T-cell (primary cell): ENCODE results near the gene OR10H5. TPM values are rescaled to one million over a fixed set of nuclear protein-coding genes. Genes with fewer than 3 reads are reported as not detected.
"Not testable (repeated sequence)": the region's sequence is repeated elsewhere in the genome, so short reads cannot be mapped to it uniquely, and the experiment has no call there.

ENCODE experiments used
- ATAC-seq, 4 experiments: fragments of 200-7000 bp in 3 of 4; fragments of 150-1000 bp in 1 of 4; cut with Tn5 transposase; replicated peaks in 1 of 4; 1 replicate in 3 of 4; 2 replicates in 1 of 4; pipeline ENCODE4 v1.10.0; 2021; ENCODE audit warnings: moderate library complexity in 3 of 4, mild to moderate bottlenecking in 2 of 4, moderate number of reproducible peaks in 1 of 4
- CTCF ChIA-PET, 2 donors: fragments of 300-600 bp; sonication (Branson Sonifier 250); formaldehyde crosslinking; loops; one replicate each; lab custom pipeline; 2022; ENCODE audit warnings: antibody characterized with exemption in 2 of 2; lab: Charles Lee
- POLR2A ChIA-PET, 2 donors: fragments of 300-600 bp; sonication (Branson Sonifier 250); formaldehyde crosslinking; loops; one replicate each; lab custom pipeline; 2022; ENCODE audit warnings: antibody characterized with exemption in 2 of 2; lab: Charles Lee
- DNase-seq, 35 experiments: peaks; one replicate each; pipeline versions ENCODE4 v3.0.0 to v3.0.0-alpha.2; 2013 to 2023
- H3K27ac ChIP-seq: one replicate; pipeline ENCODE4 v1.5.1; 2013; ENCODE audit warnings: low read length
- H3K27me3 ChIP-seq, 2 experiments: replicated peaks in 1 of 2; 1 replicate in 1 of 2; 2 replicates in 1 of 2; pipeline versions ENCODE4 v1.6.1 to v1.7.0; 2013; ENCODE audit warnings: low read length in 1 of 2, mixed read lengths in 1 of 2; ENCODE audit not compliant: control insufficient read depth in 2 of 2, insufficient read depth in 2 of 2; ENCODE audit errors: extremely low read depth in 1 of 2
- H3K36me3 ChIP-seq, 2 donors: 1 replicate in 1 of 2; 2 replicates in 1 of 2; pipeline versions ENCODE4 v1.6.1 to v1.7.0; 2013; ENCODE audit warnings: low read length in 1 of 2; ENCODE audit not compliant: control insufficient read depth in 2 of 2, insufficient read depth in 1 of 2; ENCODE audit errors: extremely low read depth in 1 of 2
- H3K4me1 ChIP-seq, 2 experiments: 1 replicate in 1 of 2; 2 replicates in 1 of 2; pipeline versions ENCODE4 v1.6.1 to v1.7.0; 2013; ENCODE audit warnings: low read length in 2 of 2, mixed read lengths in 1 of 2; ENCODE audit not compliant: insufficient read depth in 2 of 2, control insufficient read depth in 1 of 2; ENCODE audit errors: extremely low read depth in 1 of 2
- H3K4me3 ChIP-seq, 2 donors: 1 replicate in 1 of 2; 2 replicates in 1 of 2; pipeline versions ENCODE4 v1.5.1 to v1.7.0; 2013; ENCODE audit warnings: mild to moderate bottlenecking in 2 of 2, low read length in 1 of 2, moderate library complexity in 1 of 2; ENCODE audit not compliant: control insufficient read depth in 1 of 2; ENCODE audit errors: extremely low read depth in 1 of 2
- H3K9me3 ChIP-seq: 2 replicates; pipeline ENCODE4 v1.7.0; 2013
- H3K27ac Mint-ChIP-seq, 2 donors: one replicate each; pipeline ENCODE4 v1.8.0; 2020 to 2021; ENCODE audit warnings: mild to moderate bottlenecking in 2 of 2, mixed read lengths in 2 of 2
- H3K27me3 Mint-ChIP-seq, 2 donors: one replicate each; pipeline ENCODE4 v1.8.0; 2021 to 2022; ENCODE audit warnings: mixed read lengths in 2 of 2
- H3K36me3 Mint-ChIP-seq: one replicate; pipeline ENCODE4 v1.8.0; 2021; ENCODE audit warnings: mixed read lengths
- H3K4me1 Mint-ChIP-seq, 3 donors: one replicate each; pipeline ENCODE4 v1.8.0; 2020 to 2022; ENCODE audit warnings: mixed read lengths in 3 of 3, mild to moderate bottlenecking in 1 of 3
- H3K4me3 Mint-ChIP-seq, 3 donors: one replicate each; pipeline ENCODE4 v1.8.0; 2020 to 2022; ENCODE audit warnings: mild to moderate bottlenecking in 3 of 3, mixed read lengths in 3 of 3, moderate library complexity in 3 of 3
- H3K9me3 Mint-ChIP-seq, 3 donors: one replicate each; pipeline ENCODE4 v1.8.0; 2020 to 2022; ENCODE audit warnings: mixed read lengths in 3 of 3
- WGBS: methylation state at CpG from one replicate; pipeline ENCODE4 v1.1.5; 2013; ENCODE audit warnings: missing lambda C conversion rate; ENCODE audit not compliant: insufficient coverage; 5-methylcytosine and 5-hydroxymethylcytosine counted together
- total RNA-seq, 35 experiments: library from RNA in 6 of 35; stranded (reverse) in 6 of 35; fragments of 120-200 nt in 1 of 35; gene quantifications; one replicate each; pipeline versions ENCODE4 v1.2.1 to v1.2.4 and lab custom pipeline; 2013 to 2026

The OR10H5 gene
- total RNA-seq, 5 donors from 2014 or later (not counting 1 experiment from before 2014, with no cell fraction given): not detected

DNA sequence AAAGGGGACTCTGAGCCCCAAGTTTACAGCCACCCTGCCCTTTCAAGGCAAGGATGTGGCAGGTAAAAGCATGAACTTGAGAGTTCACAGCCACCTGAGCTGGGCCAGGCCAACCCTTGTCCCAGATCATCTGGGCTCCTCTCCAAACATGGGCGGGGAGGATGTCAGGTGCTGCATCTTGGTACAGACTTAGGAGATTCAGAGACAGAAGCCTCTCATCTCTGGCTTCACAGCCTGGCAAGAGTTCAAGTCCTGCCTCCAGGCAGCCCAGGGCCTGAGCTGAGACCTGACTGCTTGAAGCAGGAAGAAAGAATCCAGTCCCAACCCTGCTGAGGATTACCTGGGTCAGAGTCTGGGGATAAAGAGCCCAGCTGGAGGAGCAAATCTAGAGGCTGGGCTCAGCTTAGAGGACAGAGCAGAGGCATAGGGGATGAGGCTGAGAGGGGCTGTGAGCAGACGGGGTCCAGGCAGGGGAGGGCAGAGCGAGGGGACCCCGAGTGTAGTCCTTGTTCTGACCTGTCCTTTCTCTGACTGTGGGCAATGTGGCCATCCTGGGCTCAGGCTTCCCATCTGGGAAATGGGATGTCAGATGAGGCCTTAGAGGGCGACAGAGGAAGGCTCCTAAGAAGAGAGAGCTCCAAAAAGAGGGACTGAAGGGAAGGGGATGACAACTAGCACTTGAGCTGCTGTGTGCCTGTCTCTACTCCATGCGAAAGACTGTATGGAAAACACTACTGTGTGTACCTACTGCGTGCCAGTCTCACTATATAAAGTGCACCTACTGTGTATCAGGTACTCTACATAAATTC is 6.6 kb upstream of the OR10H5 start:
- DNase-seq: peak in 3 of 35 experiments; percentile 1 to 5 (median 4)
- peak in 2 of 4 experiments; percentile 33 to 40 for ATAC-seq
- ChIA-PET POLR2A (no interaction called here), CTCF (no interaction called here)
- H3K4me3 ChIP-seq: no peak overlapping the region
- H3K27me3 ChIP-seq: peaks cover 0 to 19% of the 10 kb centered on the region in 2 experiments
- WGBS: 77% methylated on average over 6 of the region's 7 CpGs
- Mint-ChIP-seq H3K4me3 (no peak overlapping the region), H3K4me1 (peaks cover 0 to 8% (median 4%) of the 10 kb centered on the region in 3 donors), H3K27me3 (peaks cover 8 to 15% of the 10 kb centered on the region in 2 donors), H3K9me3 (no peaks in the 10 kb centered on the region), H3K27ac (peak overlapping the region; percentile 27 to 39), H3K36me3 (no peaks in the 10 kb centered on the region)
- H3K36me3 ChIP-seq: no peaks in the 10 kb centered on the region
- no peaks in the 10 kb centered on the region for H3K9me3 ChIP-seq
- H3K27ac ChIP-seq: no peak overlapping the region
- H3K4me1 ChIP-seq: no peaks in the 10 kb centered on the region

DNA sequence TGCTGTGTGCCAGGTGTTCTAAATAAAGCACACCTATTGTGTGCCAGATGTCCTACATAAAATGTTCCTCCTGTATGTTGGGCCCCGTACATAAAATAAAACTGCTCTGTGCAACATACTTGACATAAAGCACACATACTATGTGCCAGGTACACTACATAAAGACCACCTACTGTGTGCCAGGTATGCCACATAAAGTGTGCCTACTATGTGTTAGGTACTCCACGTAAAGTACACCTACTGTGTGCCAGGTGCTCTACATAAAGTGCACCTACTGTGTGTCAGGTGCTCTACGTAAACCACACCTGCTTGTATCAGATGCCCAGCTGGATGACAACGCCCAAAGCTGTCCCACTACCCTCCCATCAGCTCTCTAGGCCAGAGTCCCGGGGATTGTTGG is 5.8 kb upstream of the OR10H5 start:
- H3K4me3 Mint-ChIP-seq: no peak overlapping the region
- POLR2A ChIA-PET: no interaction called here
- DNase-seq (no peak), ATAC-seq (no peak)
- no peaks in the 10 kb centered on the region for H3K36me3 ChIP-seq
- peaks cover 0 to 8% (median 4%) of the 10 kb centered on the region in 3 donors for H3K4me1 Mint-ChIP-seq
- H3K27ac ChIP-seq: no peak overlapping the region
- no peaks in the 10 kb centered on the region for H3K4me1 ChIP-seq
- no peaks in the 10 kb centered on the region for H3K36me3 Mint-ChIP-seq
- peaks cover 0 to 18% of the 10 kb centered on the region in 2 experiments for H3K27me3 ChIP-seq
- H3K4me3 ChIP-seq: no peak overlapping the region
- no peak overlapping the region for H3K27ac Mint-ChIP-seq
- H3K27me3 Mint-ChIP-seq: peaks cover under 1 to 9% of the 10 kb centered on the region in 2 donors
- H3K9me3 Mint-ChIP-seq: no peaks in the 10 kb centered on the region
- H3K9me3 ChIP-seq: no peaks in the 10 kb centered on the region
- WGBS: 71% methylated on average over 1 of the region's 5 CpGs
- CTCF ChIA-PET: no interaction called here

DNA sequence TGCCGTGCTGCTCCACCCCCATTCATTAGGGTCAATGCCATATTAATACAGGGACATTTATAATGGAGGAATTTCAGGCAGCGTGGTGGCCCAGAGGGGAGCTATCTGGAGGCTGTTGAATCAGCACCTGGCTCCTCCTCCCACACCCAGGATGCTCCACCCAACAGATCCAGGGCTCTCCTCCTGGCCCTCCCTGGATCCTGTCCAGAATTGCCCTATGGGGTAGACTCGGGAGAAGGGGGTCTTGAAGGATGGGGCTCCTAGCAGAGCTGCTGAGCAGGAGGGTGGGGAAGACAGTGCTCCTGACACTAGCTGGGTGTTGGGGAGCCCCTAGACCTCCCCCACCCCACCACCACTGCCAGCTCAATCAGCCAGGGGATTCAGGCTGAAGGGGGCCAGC is 5.2 kb upstream of the OR10H5 start:
- ATAC-seq: no peak

DNA sequence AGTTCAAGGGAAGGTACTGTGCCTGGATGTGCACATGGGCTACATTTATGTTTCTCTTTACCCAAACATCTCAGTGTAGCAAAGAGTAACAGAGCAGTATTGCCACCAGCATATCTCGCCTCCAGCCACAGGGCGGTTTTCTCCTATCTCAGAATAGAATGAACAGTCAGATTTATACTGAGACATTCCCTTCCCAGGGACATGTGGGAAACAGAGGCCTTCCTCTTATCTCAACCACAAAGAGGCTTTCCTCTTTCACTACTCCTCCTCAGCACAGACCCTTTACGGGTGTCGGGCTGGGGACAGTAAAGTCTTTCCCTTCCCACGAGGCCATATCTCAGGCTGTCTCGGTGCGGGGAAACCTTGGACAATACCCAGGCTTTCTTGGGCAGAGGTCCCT is 4.6 kb upstream of the OR10H5 start:
- not testable (repeated sequence) for DNase-seq, ATAC-seq

More for the DNA sequence above, 5.2 kb upstream of the OR10H5 start:
- Histone ChIP-seq H3K27ac (no peak overlapping the region), H3K9me3 (no peaks in the 10 kb centered on the region), H3K4me1 (no peaks in the 10 kb centered on the region), H3K27me3 (peaks cover 0 to 18% of the 10 kb centered on the region in 2 experiments), H3K36me3 (no peaks in the 10 kb centered on the region), H3K4me3 (no peak overlapping the region)
- Mint-ChIP-seq H3K36me3 (no peaks in the 10 kb centered on the region), H3K27ac (no peak overlapping the region), H3K27me3 (peaks cover 3 to 12% of the 10 kb centered on the region in 2 donors), H3K4me3 (no peak overlapping the region), H3K9me3 (no peaks in the 10 kb centered on the region), H3K4me1 (peaks cover 0 to 8% (median 4%) of the 10 kb centered on the region in 3 donors)
- CTCF ChIA-PET: no interaction called here
- DNase-seq: no peak
- POLR2A ChIA-PET: no interaction called here
- WGBS: no CpG with 5 or more reads among the region's 3 CpGs

DNA sequence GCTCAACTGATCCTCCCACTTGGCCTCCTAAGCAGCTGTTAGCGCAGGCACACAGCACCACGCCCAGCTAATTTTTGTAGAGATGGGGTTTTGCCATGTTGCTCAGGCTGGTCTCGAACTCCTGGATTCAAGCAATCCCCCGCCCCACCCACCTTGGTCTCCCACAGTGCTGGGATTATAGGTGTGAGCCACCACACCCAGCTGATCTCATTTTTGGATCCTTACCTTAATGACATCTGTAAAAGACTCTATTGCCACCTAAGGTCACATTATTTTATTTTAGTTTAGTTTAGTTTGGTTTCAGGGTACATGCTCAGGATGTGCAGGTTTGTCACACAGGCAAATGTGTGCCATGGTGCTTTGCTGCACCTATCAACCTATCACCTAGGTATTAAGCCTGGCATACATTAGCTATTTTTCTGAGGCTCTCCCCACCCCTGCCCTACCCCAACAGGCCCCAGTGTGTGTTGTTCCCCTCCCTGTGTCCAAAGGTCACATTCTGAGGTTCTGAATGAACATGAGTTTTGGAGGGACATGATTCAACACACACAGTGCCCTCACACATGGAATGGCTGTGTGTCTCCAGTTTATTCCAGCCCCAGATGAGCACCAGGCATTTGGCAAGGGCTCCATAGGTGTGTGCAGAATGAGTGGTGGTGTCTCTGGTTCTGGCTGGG is 1.3 kb downstream of the OR10H5 start:
- Mint-ChIP-seq H3K4me1 (no peaks in the 10 kb centered on the region), H3K27ac (no peak overlapping the region), H3K4me3 (no peak overlapping the region), H3K9me3 (no peaks in the 10 kb centered on the region), H3K27me3 (peaks cover 30% of the 10 kb centered on the region in 2 donors), H3K36me3 (no peaks in the 10 kb centered on the region)
- no peaks in the 10 kb centered on the region for H3K9me3 ChIP-seq
- peaks cover 0 to 39% of the 10 kb centered on the region in 2 experiments for H3K27me3 ChIP-seq
- ChIA-PET CTCF (no interaction called here), POLR2A (no interaction called here)
- H3K4me3 ChIP-seq: no peak overlapping the region
- no CpG with 5 or more reads among the region's 4 CpGs for WGBS
- ATAC-seq (no peak), DNase-seq (no peak)
- H3K4me1 ChIP-seq: no peaks in the 10 kb centered on the region
- no peak overlapping the region for H3K27ac ChIP-seq
- H3K36me3 ChIP-seq: no peaks in the 10 kb centered on the region

More for the DNA sequence above, 4.6 kb upstream of the OR10H5 start:
- H3K9me3 ChIP-seq, H3K4me3 Mint-ChIP-seq, H3K27ac ChIP-seq, CTCF ChIA-PET, POLR2A ChIA-PET, H3K4me1 ChIP-seq, H3K27ac Mint-ChIP-seq, H3K4me3 ChIP-seq, H3K36me3 ChIP-seq, H3K36me3 Mint-ChIP-seq, H3K9me3 Mint-ChIP-seq, H3K4me1 Mint-ChIP-seq: not testable (repeated sequence)
- 40% methylated on average over 2 of the region's 7 CpGs for WGBS
- peaks cover 0 to 18% of the 10 kb centered on the region in 2 experiments for H3K27me3 ChIP-seq
- H3K27me3 Mint-ChIP-seq: peaks cover 10 to 16% of the 10 kb centered on the region in 2 donors

DNA sequence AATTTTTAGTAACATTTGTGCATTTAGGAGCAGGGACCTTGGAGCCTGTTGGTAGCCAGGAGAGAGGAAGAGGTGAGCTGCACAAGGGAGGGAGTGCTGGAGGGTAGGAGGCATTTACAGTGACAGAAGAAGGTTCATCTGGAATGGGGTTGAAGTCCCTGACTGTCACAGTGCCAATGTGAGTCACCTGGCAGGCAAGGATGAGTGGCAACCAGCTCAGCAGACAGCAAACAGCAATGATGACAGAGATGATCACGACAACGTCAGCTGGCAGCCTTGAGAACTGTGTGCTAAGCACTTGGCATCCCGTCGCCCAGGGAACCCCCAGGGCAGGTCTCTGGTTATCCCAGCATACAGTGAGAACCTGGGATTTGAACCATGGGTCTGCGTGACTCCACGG is 2.6 kb downstream of the OR10H5 start:
- H3K4me3 ChIP-seq: no peak overlapping the region
- Mint-ChIP-seq H3K4me3 (no peak overlapping the region), H3K9me3 (no peaks in the 10 kb centered on the region), H3K27ac (no peak overlapping the region), H3K4me1 (no peaks in the 10 kb centered on the region), H3K27me3 (peaks cover 33 to 35% of the 10 kb centered on the region in 2 donors), H3K36me3 (no peaks in the 10 kb centered on the region)
- peaks cover 0 to 40% of the 10 kb centered on the region in 2 experiments for H3K27me3 ChIP-seq
- WGBS: 56% methylated on average over 6 of the region's 6 CpGs
- CTCF ChIA-PET: no interaction called here
- no peaks in the 10 kb centered on the region for H3K36me3 ChIP-seq
- H3K4me1 ChIP-seq: no peaks in the 10 kb centered on the region
- POLR2A ChIA-PET: no interaction called here
- no peaks in the 10 kb centered on the region for H3K9me3 ChIP-seq
- H3K27ac ChIP-seq: no peak overlapping the region
- DNase-seq (no peak), ATAC-seq (no peak)
